T-cell (primary cell): ENCODE measurements around the gene PFN2. TPM values are rescaled to one million over a fixed set of nuclear protein-coding genes. Genes with fewer than 3 reads are reported as not detected.
"Not testable (repeated sequence)": the region's sequence is repeated elsewhere in the genome, so short reads cannot be mapped to it uniquely, and the experiment has no call there.

ENCODE experiments used
- ATAC-seq, 4 experiments: fragments of 200-7000 bp in 3 of 4; fragments of 150-1000 bp in 1 of 4; cut with Tn5 transposase; replicated peaks in 1 of 4; 1 replicate in 3 of 4; 2 replicates in 1 of 4; pipeline ENCODE4 v1.10.0; 2021; ENCODE audit warnings: moderate library complexity in 3 of 4, mild to moderate bottlenecking in 2 of 4, moderate number of reproducible peaks in 1 of 4
- CTCF ChIA-PET, 2 donors: fragments of 300-600 bp; sonication (Branson Sonifier 250); formaldehyde crosslinking; loops; one replicate each; lab custom pipeline; 2022; ENCODE audit warnings: antibody characterized with exemption in 2 of 2; lab: Charles Lee
- POLR2A ChIA-PET, 2 donors: fragments of 300-600 bp; sonication (Branson Sonifier 250); formaldehyde crosslinking; loops; one replicate each; lab custom pipeline; 2022; ENCODE audit warnings: antibody characterized with exemption in 2 of 2; lab: Charles Lee
- DNase-seq, 35 experiments: peaks; one replicate each; pipeline versions ENCODE4 v3.0.0 to v3.0.0-alpha.2; 2013 to 2023
- H3K27ac ChIP-seq: one replicate; pipeline ENCODE4 v1.5.1; 2013; ENCODE audit warnings: low read length
- H3K27me3 ChIP-seq, 2 experiments: replicated peaks in 1 of 2; 1 replicate in 1 of 2; 2 replicates in 1 of 2; pipeline versions ENCODE4 v1.6.1 to v1.7.0; 2013; ENCODE audit warnings: low read length in 1 of 2, mixed read lengths in 1 of 2; ENCODE audit not compliant: control insufficient read depth in 2 of 2, insufficient read depth in 2 of 2; ENCODE audit errors: extremely low read depth in 1 of 2
- H3K36me3 ChIP-seq, 2 donors: 1 replicate in 1 of 2; 2 replicates in 1 of 2; pipeline versions ENCODE4 v1.6.1 to v1.7.0; 2013; ENCODE audit warnings: low read length in 1 of 2; ENCODE audit not compliant: control insufficient read depth in 2 of 2, insufficient read depth in 1 of 2; ENCODE audit errors: extremely low read depth in 1 of 2
- H3K4me1 ChIP-seq, 2 experiments: 1 replicate in 1 of 2; 2 replicates in 1 of 2; pipeline versions ENCODE4 v1.6.1 to v1.7.0; 2013; ENCODE audit warnings: low read length in 2 of 2, mixed read lengths in 1 of 2; ENCODE audit not compliant: insufficient read depth in 2 of 2, control insufficient read depth in 1 of 2; ENCODE audit errors: extremely low read depth in 1 of 2
- H3K4me3 ChIP-seq, 2 donors: 1 replicate in 1 of 2; 2 replicates in 1 of 2; pipeline versions ENCODE4 v1.5.1 to v1.7.0; 2013; ENCODE audit warnings: mild to moderate bottlenecking in 2 of 2, low read length in 1 of 2, moderate library complexity in 1 of 2; ENCODE audit not compliant: control insufficient read depth in 1 of 2; ENCODE audit errors: extremely low read depth in 1 of 2
- H3K9me3 ChIP-seq: 2 replicates; pipeline ENCODE4 v1.7.0; 2013
- H3K27ac Mint-ChIP-seq, 2 donors: one replicate each; pipeline ENCODE4 v1.8.0; 2020 to 2021; ENCODE audit warnings: mild to moderate bottlenecking in 2 of 2, mixed read lengths in 2 of 2
- H3K27me3 Mint-ChIP-seq, 2 donors: one replicate each; pipeline ENCODE4 v1.8.0; 2021 to 2022; ENCODE audit warnings: mixed read lengths in 2 of 2
- H3K36me3 Mint-ChIP-seq: one replicate; pipeline ENCODE4 v1.8.0; 2021; ENCODE audit warnings: mixed read lengths
- H3K4me1 Mint-ChIP-seq, 3 donors: one replicate each; pipeline ENCODE4 v1.8.0; 2020 to 2022; ENCODE audit warnings: mixed read lengths in 3 of 3, mild to moderate bottlenecking in 1 of 3
- H3K4me3 Mint-ChIP-seq, 3 donors: one replicate each; pipeline ENCODE4 v1.8.0; 2020 to 2022; ENCODE audit warnings: mild to moderate bottlenecking in 3 of 3, mixed read lengths in 3 of 3, moderate library complexity in 3 of 3
- H3K9me3 Mint-ChIP-seq, 3 donors: one replicate each; pipeline ENCODE4 v1.8.0; 2020 to 2022; ENCODE audit warnings: mixed read lengths in 3 of 3
- WGBS: methylation state at CpG from one replicate; pipeline ENCODE4 v1.1.5; 2013; ENCODE audit warnings: missing lambda C conversion rate; ENCODE audit not compliant: insufficient coverage; 5-methylcytosine and 5-hydroxymethylcytosine counted together
- total RNA-seq, 35 experiments: library from RNA in 6 of 35; stranded (reverse) in 6 of 35; fragments of 120-200 nt in 1 of 35; gene quantifications; one replicate each; pipeline versions ENCODE4 v1.2.1 to v1.2.4 and lab custom pipeline; 2013 to 2026

PFN2 gene
- total RNA-seq, 5 donors from 2014 or later (not counting 1 experiment from before 2014, with no cell fraction given) = 7.4 to 12.9 (median 9.4) TPM

DNA sequence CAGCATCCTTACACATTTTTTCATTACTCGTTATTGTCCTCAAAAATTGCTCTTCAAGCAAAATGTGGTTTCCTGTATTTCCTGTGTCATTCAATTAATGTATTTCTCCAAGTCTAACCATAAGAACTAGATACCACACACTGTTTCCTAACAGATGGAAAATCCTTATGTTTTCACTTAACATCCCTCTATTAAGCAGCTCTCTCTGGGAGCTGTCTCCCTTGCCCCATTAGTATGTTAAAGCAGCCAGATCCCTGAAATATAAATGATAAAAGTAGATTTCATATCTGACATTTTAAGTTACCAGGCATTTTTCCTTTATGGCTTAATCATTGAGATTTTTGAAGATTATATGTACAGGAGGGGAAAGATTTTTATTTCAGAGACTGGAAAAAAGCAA is 15.9 kb downstream of the PFN2 start:
- H3K4me1 ChIP-seq = no peaks in the 10 kb centered on the region
- WGBS = no CpG with 5 or more reads among the region's 1 CpG
- peaks cover 0 to 5% of the 10 kb centered on the region in 2 donors for H3K36me3 ChIP-seq
- no peak overlapping the region for H3K4me3 ChIP-seq
- H3K9me3 Mint-ChIP-seq = no peaks in the 10 kb centered on the region
- CTCF ChIA-PET = interaction anchor here in 1 of 2 donors (1.3 kb wide), 1 partner anchor 12 kb away, joined by 4 read pairs; no protein-coding TSS in a partner anchor
- POLR2A ChIA-PET = interaction anchor here in 1 of 2 donors (0.6 kb wide), 1 partner anchor 203 kb away, joined by 5 read pairs; no protein-coding TSS in a partner anchor
- H3K4me1 Mint-ChIP-seq = peaks cover 28 to 30% (median 29%) of the 10 kb centered on the region in 3 donors
- H3K27ac Mint-ChIP-seq = peak overlapping the region; percentile 11 to 62
- no peaks in the 10 kb centered on the region for H3K27me3 ChIP-seq
- no peak overlapping the region for H3K4me3 Mint-ChIP-seq
- ATAC-seq (no peak), DNase-seq (no peak)
- H3K9me3 ChIP-seq = no peaks in the 10 kb centered on the region
- no peak overlapping the region for H3K27ac ChIP-seq
- peaks cover 15% of the 10 kb centered on the region for H3K36me3 Mint-ChIP-seq
- no peaks in the 10 kb centered on the region for H3K27me3 Mint-ChIP-seq

DNA sequence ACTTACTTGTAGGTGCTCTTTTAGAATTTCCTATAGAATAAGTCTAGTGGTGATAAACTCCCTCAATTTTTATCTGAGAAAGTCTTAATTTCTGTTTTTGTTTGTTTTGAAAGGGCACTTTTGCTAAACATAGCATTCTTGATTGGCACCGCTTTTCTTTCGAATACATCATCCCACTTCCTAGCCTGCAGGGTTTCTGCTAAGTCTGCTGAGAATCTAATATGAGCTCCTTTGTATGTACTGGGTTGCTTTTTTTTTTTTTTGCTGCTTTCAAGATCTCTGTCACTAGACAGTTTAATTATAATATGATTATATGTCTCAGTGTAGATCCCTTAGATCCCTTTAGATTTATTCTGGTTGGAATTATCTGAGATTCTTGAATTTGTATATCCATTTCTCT is 21.5 kb downstream of the PFN2 start:
- Mint-ChIP-seq H3K36me3 (peaks cover 41% of the 10 kb centered on the region), H3K27ac (no peak overlapping the region), H3K4me1 (peaks cover 35 to 48% (median 40%) of the 10 kb centered on the region in 3 donors), H3K4me3 (no peak overlapping the region), H3K27me3 (no peaks in the 10 kb centered on the region), H3K9me3 (no peaks in the 10 kb centered on the region)
- Histone ChIP-seq H3K4me3 (no peak overlapping the region), H3K36me3 (peaks cover 0 to 5% of the 10 kb centered on the region in 2 donors), H3K4me1 (peaks cover 0 to 3% of the 10 kb centered on the region in 2 experiments), H3K9me3 (no peaks in the 10 kb centered on the region), H3K27me3 (no peaks in the 10 kb centered on the region), H3K27ac (no peak overlapping the region)
- ChIA-PET CTCF (interaction anchor here (0.6 kb wide), 3 partner anchors 240 to 539 kb away, joined by 3 to 6 read pairs (median 4); no protein-coding TSS in a partner anchor), POLR2A (interaction anchor here (0.6 kb wide), 2 partner anchors 460 to 1799 kb away, joined by 3 read pairs; no protein-coding TSS in a partner anchor)
- WGBS = no CpG with 5 or more reads among the region's 2 CpGs
- ATAC-seq (no peak), DNase-seq (no peak)

DNA sequence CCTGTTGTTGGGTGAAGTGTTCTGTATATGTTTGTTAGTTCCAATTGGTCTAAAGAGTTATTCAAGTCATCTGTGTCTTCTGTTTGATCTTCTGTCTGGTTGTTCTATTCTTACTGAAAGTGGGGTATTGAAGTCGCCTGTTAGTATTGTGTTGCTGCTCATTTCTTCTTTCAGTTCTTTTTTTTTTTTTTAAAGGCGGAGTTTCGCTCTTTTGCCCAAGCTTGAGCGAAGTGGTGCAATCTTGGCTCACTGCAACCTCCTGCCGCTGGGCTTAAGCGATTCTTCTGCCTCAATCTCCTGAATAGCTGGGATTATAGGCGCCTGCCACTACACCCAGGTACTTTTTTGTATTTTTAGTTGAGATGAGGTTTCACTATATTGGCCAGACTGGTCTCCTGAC is 23.5 kb downstream of the PFN2 start:
- Histone ChIP-seq H3K9me3 (peaks cover 2% of the 10 kb centered on the region), H3K27me3 (no peaks in the 10 kb centered on the region), H3K36me3 (peaks cover 0 to 5% of the 10 kb centered on the region in 2 donors), H3K27ac (no peak overlapping the region), H3K4me1 (peaks cover 0 to 3% of the 10 kb centered on the region in 2 experiments), H3K4me3 (no peak overlapping the region)
- H3K27ac Mint-ChIP-seq = no peak overlapping the region
- no peak overlapping the region for H3K4me3 Mint-ChIP-seq
- WGBS = 100% methylated on average over 2 of the region's 7 CpGs
- CTCF ChIA-PET = no interaction called here
- ATAC-seq (no peak), DNase-seq (no peak)
- H3K36me3 Mint-ChIP-seq = peaks cover 59% of the 10 kb centered on the region
- H3K9me3 Mint-ChIP-seq = peaks cover 0 to 2% (median 0%) of the 10 kb centered on the region in 3 donors
- peaks cover 27 to 46% (median 30%) of the 10 kb centered on the region in 3 donors for H3K4me1 Mint-ChIP-seq
- H3K27me3 Mint-ChIP-seq = no peaks in the 10 kb centered on the region
- POLR2A ChIA-PET = interaction anchor here in 1 of 2 donors (0.6 kb wide), 1 partner anchor 483 kb away, joined by 3 read pairs; no protein-coding TSS in a partner anchor

DNA sequence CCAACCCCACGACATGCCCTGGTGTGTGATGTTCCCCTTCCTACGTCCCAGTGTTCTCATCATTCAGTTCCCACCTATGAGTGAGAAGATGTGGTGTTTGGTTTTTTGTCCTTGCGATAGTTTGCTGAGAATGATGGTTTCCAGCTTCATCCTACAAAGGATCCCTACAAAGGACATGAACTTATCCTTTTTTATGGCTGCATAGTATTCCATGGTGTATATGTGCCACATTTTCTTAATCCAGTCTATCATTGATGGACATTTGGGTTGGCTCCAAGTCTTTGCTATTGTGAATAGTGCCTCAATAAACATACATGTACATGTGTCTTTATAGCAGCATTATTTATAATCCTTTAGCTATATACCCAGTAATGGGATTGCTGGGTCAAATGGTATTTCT is 26.7 kb downstream of the PFN2 start:
- CTCF ChIA-PET, H3K4me1 ChIP-seq, H3K9me3 ChIP-seq, H3K4me3 ChIP-seq, POLR2A ChIA-PET, H3K36me3 ChIP-seq, H3K9me3 Mint-ChIP-seq, H3K27me3 Mint-ChIP-seq, H3K27ac ChIP-seq, ATAC-seq, H3K4me3 Mint-ChIP-seq, H3K27ac Mint-ChIP-seq, H3K27me3 ChIP-seq, DNase-seq: not testable (repeated sequence)
- no CpG with 5 or more reads among the region's 3 CpGs for WGBS
- Mint-ChIP-seq H3K36me3 (peaks cover 61% of the 10 kb centered on the region), H3K4me1 (peaks cover 32 to 63% (median 37%) of the 10 kb centered on the region in 3 donors)

DNA sequence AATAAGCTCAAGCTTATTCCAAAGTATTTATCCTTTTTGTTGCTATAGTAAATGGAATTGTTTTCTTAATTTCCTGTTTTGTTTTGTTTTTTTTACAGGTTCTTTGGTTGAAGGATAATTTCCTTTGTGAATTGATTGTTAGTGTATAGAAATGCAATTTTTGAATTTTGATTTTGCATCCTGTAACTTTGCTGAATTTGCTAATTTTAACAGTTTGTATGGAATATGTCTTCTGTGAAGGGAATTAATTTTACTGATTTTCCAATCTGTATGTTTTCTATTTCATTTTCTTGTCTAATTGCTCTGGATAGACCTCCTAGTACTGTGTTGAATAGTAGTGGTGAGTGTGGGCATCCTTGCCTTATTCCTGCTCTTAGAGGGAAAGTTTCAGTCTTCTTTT is 28.3 kb downstream of the PFN2 start:
- peaks cover 62% of the 10 kb centered on the region for H3K36me3 Mint-ChIP-seq
- no peak overlapping the region for H3K27ac ChIP-seq
- H3K9me3 Mint-ChIP-seq = peaks cover 0 to 2% (median 0%) of the 10 kb centered on the region in 3 donors
- no peak overlapping the region for H3K4me3 ChIP-seq
- H3K4me1 ChIP-seq = peaks cover 0 to 3% of the 10 kb centered on the region in 2 experiments
- ChIA-PET CTCF (no interaction called here), POLR2A (no interaction called here)
- ATAC-seq (no peak), DNase-seq (no peak)
- H3K27me3 ChIP-seq = no peaks in the 10 kb centered on the region
- peaks cover 33 to 53% (median 36%) of the 10 kb centered on the region in 3 donors for H3K4me1 Mint-ChIP-seq
- peaks cover 0 to 4% of the 10 kb centered on the region in 2 donors for H3K36me3 ChIP-seq
- H3K9me3 ChIP-seq = peaks cover 2% of the 10 kb centered on the region
- H3K4me3 Mint-ChIP-seq = no peak overlapping the region
- no peaks in the 10 kb centered on the region for H3K27me3 Mint-ChIP-seq
- no peak overlapping the region for H3K27ac Mint-ChIP-seq

DNA sequence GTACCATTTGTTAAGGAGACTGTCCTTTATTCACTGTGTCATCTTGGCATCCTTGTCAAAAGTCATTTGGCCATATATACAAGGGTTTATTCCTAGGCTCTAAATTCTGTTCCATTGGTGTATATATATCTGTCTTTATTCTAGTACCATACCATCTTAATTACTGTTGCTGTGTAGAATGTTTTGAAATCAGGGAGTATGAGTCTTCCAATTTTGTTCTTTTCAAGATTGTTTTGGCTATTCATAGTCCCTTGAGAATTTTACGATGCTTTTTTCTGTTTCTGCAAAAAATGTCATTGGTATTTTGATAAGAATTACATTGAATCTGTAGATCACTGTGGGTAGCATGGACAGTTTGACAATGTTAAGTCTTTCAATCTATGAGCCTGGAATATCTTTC is 28.7 kb downstream of the PFN2 start:
- ChIA-PET CTCF (interaction anchor here in 1 of 2 donors (0.5 kb wide), 1 partner anchor 277 kb away, joined by 4 read pairs; no protein-coding TSS in a partner anchor), POLR2A (interaction anchor here in 1 of 2 donors (0.8 kb wide), 1 partner anchor 57 kb away, joined by 5 read pairs; no protein-coding TSS in a partner anchor)
- H3K4me3 ChIP-seq = no peak overlapping the region
- Mint-ChIP-seq H3K36me3 (peaks cover 60% of the 10 kb centered on the region), H3K4me1 (peaks cover 33 to 50% (median 36%) of the 10 kb centered on the region in 3 donors), H3K9me3 (peaks cover 0 to 2% (median 0%) of the 10 kb centered on the region in 3 donors), H3K27me3 (no peaks in the 10 kb centered on the region), H3K4me3 (no peak overlapping the region), H3K27ac (no peak overlapping the region)
- H3K4me1 ChIP-seq = peaks cover 0 to 3% of the 10 kb centered on the region in 2 experiments
- peaks cover 2% of the 10 kb centered on the region for H3K9me3 ChIP-seq
- peaks cover 0 to 4% of the 10 kb centered on the region in 2 donors for H3K36me3 ChIP-seq
- H3K27me3 ChIP-seq = no peaks in the 10 kb centered on the region
- no peak overlapping the region for H3K27ac ChIP-seq
- no peak for DNase-seq
- ATAC-seq = no peak
- 100% methylated on average over 1 of the region's 1 CpG for WGBS
